DND-41 (cell line): ENCODE data around the gene EN1.

Experiments
- EZH2 ChIP-seq: IDR thresholded peaks from 3 replicates; pipeline ENCODE4 v1.6.1; 2012; ENCODE audit warnings: borderline replicate concordance, low read depth, mild to moderate bottlenecking, moderate library complexity, low read length, inconsistent platforms; ENCODE audit not compliant: severe bottlenecking
- TF ChIP-seq, protein P1 (sequence below): IDR thresholded peaks from 2 replicates; pipeline ENCODE4 v1.5.1; 2012; ENCODE audit warnings: borderline replicate concordance, low read length, moderate library complexity, mild to moderate bottlenecking; ENCODE audit not compliant: poor library complexity, severe bottlenecking; ENCODE audit errors: extremely low read depth

DNA sequence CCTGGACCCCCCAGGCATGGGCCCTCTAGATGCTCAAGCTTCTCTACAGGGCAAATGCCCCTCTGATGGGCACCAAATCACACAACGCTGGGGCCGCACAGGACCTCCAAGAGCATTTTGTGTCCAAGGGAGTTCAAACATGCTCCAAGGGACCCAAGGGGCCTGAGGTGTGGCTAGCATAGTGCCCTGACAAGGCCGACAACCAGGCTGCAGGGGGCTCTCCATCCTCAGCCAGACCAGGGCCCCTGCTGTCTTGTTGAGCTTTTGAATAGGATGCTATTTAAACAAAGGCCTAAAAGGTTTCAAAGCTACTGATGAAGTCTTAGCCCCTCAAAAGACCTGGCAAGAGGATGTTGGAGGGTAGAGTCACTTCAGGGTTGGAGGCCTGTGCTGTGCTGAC lies 33.1 kb downstream of the EN1 start:
- no peak for TF ChIP-seq EZH2
- TF ChIP-seq, protein P1, sequence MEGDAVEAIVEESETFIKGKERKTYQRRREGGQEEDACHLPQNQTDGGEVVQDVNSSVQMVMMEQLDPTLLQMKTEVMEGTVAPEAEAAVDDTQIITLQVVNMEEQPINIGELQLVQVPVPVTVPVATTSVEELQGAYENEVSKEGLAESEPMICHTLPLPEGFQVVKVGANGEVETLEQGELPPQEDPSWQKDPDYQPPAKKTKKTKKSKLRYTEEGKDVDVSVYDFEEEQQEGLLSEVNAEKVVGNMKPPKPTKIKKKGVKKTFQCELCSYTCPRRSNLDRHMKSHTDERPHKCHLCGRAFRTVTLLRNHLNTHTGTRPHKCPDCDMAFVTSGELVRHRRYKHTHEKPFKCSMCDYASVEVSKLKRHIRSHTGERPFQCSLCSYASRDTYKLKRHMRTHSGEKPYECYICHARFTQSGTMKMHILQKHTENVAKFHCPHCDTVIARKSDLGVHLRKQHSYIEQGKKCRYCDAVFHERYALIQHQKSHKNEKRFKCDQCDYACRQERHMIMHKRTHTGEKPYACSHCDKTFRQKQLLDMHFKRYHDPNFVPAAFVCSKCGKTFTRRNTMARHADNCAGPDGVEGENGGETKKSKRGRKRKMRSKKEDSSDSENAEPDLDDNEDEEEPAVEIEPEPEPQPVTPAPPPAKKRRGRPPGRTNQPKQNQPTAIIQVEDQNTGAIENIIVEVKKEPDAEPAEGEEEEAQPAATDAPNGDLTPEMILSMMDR: no peak
